GM19452 (cell line): ENCODE results near the gene DHX32.

Source experiments
- ATAC-seq: cut with Tn5 transposase; IDR thresholded peaks from one replicate; pipeline ENCODE4 v1.9.1; 2021; ENCODE audit not compliant: unreplicated experiment

Gene DHX32

GRCh38 chr10:125816548-125816947, 64.5 kb downstream of the DHX32 start:
- no peak for ATAC-seq

- ATAC-seq: no peak
Observed at GRCh38 chr10:125815764-125816163, 65.3 kb downstream of the DHX32 start.

GRCh38 chr10:125812128-125812750, 68.9 kb downstream of the DHX32 start:
- no peak for ATAC-seq

GRCh38 chr10:125811251-125811650, 69.8 kb downstream of the DHX32 start:
- no peak for ATAC-seq

GRCh38 chr10:125808047-125808446, 73.0 kb downstream of the DHX32 start:
- ATAC-seq: no peak

- ATAC-seq: no peak
Observed at GRCh38 chr10:125802739-125803138, 78.4 kb downstream of the DHX32 start.

GRCh38 chr10:125802131-125802530, 79.0 kb downstream of the DHX32 start:
- ATAC-seq: no peak

GRCh38 chr10:125801574-125801973, 79.5 kb downstream of the DHX32 start:
- ATAC-seq: no peak

GRCh38 chr10:125799451-125800182, 81.5 kb downstream of the DHX32 start:
- no peak for ATAC-seq

- no peak for ATAC-seq
Observed at GRCh38 chr10:125797994-125798662, 83.0 kb downstream of the DHX32 start.

GRCh38 chr10:125797424-125797823, 83.7 kb downstream of the DHX32 start:
- no peak for ATAC-seq

GRCh38 chr10:125795637-125796190, 85.4 kb downstream of the DHX32 start:
- no peak for ATAC-seq

GRCh38 chr10:125795128-125795527, 86.0 kb downstream of the DHX32 start:
- no peak for ATAC-seq

GRCh38 chr10:125792342-125793300, 88.5 kb downstream of the DHX32 start:
- ATAC-seq: no peak

- ATAC-seq: no peak
Observed at GRCh38 chr10:125788156-125789034, 92.7 kb downstream of the DHX32 start.
